ENCODE results near the gene LASP1.

GRCh38 chr17:38960402-38960801 lies 90.5 kb downstream of the LASP1 start:
- TF ChIP-seq TCF12 (IDR thresholded peaks at IDR 0.05): no peak
- no peak for TF ChIP-seq YY1 (IDR thresholded peaks at IDR 0.05; ENCODE audit: low read depth)
- TF ChIP-seq, protein P1, sequence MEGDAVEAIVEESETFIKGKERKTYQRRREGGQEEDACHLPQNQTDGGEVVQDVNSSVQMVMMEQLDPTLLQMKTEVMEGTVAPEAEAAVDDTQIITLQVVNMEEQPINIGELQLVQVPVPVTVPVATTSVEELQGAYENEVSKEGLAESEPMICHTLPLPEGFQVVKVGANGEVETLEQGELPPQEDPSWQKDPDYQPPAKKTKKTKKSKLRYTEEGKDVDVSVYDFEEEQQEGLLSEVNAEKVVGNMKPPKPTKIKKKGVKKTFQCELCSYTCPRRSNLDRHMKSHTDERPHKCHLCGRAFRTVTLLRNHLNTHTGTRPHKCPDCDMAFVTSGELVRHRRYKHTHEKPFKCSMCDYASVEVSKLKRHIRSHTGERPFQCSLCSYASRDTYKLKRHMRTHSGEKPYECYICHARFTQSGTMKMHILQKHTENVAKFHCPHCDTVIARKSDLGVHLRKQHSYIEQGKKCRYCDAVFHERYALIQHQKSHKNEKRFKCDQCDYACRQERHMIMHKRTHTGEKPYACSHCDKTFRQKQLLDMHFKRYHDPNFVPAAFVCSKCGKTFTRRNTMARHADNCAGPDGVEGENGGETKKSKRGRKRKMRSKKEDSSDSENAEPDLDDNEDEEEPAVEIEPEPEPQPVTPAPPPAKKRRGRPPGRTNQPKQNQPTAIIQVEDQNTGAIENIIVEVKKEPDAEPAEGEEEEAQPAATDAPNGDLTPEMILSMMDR (IDR thresholded peaks at IDR 0.05): no peak
- TF ChIP-seq, protein P2, sequence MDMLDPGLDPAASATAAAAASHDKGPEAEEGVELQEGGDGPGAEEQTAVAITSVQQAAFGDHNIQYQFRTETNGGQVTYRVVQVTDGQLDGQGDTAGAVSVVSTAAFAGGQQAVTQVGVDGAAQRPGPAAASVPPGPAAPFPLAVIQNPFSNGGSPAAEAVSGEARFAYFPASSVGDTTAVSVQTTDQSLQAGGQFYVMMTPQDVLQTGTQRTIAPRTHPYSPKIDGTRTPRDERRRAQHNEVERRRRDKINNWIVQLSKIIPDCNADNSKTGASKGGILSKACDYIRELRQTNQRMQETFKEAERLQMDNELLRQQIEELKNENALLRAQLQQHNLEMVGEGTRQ (IDR thresholded peaks at IDR 0.05; ENCODE audit: borderline replicate concordance, low read depth, low read length): no peak

All from SK-N-SH (cell line).